Superior temporal gyrus (tissue), 1 donor: ENCODE measurements around the gene CPA3.

Experiments
- DNase-seq: peaks from one replicate; pipeline ENCODE4 v3.0.0-alpha.2; 2016; ENCODE audit errors: extremely low spot score

CPA3 gene

DNA sequence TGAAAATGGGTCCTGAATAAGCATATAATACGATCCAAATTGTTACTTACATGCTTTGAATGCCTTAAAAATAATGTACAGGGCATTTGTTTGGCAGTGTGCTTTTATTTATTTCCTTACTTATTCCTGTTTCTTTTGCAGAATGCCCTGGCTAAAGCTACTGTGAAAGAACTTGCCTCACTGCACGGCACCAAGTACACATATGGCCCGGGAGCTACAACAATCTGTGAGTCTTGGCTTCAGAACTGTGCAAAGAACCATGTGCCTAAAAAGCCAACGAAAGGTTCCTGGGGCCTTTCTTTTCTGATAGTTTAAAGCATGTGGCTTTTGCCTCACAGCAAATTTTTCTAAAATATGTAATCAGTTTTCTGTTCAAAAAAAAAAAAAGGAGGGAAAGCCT lies 7.8 kb upstream of the CPA3 start:
- no peak for DNase-seq

DNA sequence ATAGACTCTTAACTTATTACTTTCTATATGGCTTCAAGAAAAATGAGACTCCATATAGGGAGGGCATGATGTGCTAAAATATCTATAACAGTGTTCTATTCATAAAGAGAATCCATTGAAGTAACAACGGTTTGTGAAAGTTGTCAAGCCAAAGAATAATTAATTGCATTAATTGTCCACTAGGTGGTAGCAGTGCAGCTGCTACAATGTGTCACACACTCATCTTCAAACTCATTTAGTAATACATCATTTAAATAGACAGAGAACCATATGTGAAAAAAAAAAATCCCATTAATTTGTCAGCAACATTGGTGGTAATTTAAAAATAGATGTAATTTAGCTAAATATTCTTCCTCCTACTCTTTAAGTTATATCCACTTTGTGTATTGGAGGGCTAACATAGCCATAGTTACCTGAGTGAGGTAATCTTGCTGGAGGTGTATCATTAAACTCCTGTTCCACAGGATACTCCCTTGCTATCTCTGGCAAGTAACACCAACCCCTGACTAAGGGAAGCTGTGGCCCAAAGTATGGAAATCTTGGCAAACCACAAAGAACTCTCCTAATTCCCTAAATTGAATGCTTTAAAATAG lies 3.7 kb upstream of the CPA3 start:
- peak; percentile 84 for DNase-seq

DNA sequence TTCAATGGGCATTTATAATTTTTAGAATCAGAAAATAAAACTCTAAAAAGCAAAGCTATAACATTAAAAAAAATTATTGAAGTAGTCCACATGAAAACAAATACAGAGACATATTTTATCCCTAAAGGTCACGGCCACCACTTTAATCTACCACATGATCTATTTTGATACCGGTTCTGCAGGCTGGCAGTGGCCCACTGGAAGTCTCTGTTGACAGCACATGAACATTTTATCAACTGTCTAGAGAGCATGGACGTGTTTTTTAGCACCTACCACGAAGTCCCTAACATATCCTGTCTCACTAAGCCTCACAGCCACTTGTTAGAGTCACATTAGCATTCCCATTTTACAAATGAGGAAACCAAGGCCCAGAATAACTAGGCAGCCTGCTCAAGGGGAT lies 1.8 kb upstream of the CPA3 start:
- DNase-seq: no peak

DNA sequence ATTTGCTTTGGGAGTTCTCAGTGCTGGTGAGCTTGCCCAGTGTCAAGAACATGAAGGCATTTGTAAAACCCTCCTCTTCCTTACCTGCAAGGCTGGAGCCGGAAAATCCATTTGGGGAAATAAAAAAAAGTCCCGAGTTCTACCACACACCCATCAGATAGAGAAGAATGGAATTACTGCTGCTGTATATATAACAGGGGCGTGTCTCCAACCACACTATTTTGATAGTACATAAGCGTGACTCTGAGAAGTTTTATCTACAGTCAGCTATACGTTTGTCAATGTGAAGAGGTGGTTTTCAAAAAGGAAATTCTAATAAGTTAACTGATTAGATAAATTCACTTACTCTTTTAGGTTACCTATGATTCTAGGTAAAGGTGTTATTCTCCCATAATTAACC lies 1.3 kb upstream of the CPA3 start:
- DNase-seq: no peak

DNA sequence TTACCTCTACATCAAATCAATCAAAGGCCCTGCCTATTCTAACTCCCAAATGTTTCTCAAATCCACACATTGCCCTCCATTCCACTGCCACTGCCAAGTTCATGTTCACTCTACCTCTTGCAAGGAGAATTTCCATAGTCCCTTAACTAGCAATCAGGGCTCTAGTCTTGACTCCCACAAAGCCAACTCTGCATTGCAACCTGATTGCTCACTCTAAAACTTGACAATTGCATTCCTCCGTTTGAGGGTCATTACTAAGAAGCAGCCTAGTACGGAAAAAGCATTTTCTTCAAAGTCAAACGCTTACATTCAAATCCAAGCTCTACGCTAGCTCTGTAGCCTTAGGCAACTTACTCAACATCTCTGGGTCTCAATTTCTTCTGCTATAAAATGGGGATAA lies 1.2 kb downstream of the CPA3 start:
- DNase-seq: no peak

DNA sequence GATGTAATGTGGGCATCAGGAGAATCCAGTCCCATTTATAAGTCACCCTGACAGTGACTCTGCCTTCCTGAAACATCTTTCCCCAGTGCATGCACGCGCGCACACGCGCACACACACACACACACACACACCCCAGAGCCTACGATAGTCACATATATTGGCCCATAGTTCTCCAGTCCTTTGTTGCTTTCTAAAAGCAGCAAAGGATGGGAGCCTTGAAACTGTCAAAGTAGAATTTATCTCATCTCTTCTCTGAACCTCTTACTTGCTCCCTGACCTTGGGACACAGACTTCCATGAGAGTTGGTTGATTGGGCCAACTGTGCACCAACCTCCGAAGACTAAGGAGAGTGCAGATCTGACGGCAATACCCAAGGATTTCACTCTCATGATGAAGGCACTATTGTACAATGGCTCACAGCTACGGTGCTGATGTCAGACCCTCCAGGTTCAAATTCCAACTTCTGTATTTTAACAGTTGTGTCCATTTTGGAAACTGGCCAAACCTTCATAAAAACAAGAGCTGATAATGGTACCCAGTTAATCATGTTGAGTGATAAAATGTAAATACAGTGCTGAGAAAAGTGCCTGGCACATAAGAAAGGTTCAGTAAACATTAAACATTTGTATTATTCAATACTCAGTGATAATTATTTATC lies 8.3 kb downstream of the CPA3 start:
- DNase-seq: no peak

DNA sequence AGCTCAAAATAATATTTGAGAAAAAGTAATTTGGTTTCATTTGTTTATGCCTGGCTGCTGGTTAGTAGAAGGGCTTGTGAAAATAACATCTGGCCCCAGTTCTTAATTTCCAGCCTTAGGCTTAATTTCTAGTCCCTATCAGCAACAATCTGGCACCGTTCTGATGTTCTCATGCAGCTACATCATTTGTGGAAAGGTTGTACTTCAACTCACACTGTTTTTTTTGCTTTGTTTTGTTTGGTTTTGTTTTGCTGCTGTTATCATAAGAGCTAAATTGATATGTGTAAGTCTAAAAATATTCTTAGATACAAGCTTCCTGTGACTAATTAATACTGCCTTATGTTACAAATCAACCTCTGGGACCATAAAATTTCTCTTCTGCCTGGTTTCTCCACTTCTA lies 8.9 kb downstream of the CPA3 start:
- DNase-seq: no peak

DNA sequence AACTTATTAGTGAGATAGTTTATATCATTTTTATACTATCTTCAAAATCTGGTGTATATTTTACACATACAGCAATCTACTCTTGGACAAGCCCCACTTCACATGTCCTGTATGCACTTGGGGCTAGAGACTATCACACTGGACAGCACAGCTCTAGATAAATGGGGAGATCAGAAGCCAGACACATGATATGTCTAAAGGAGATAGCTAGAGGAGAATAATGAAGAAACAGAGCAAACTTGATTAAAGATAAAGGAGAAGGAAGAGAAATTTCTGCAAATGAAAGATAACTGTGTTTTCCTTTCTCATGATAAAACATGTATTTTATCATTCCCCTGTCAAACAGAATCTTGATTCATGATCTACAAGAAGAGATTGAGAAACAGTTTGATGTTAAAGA lies 13.0 kb downstream of the CPA3 start:
- no peak for DNase-seq

DNA sequence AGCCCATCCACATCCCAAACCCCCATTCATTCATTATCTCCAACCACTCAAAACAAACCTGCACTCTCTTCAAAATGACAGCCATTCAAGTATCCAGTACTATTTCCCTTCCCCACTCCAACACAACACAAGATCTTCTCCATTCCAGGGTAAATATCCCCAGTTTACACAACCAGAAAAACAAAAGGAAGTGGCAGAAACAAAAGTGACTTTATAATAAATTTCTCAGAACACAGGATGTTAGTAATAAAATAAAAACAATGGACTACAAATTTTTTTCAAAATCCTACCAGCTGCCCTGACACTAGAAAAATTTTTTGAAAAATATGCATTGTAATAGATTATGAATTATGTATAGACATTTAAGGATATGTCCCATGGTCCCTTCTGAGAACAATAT lies 14.2 kb downstream of the CPA3 start:
- no peak for DNase-seq

DNA sequence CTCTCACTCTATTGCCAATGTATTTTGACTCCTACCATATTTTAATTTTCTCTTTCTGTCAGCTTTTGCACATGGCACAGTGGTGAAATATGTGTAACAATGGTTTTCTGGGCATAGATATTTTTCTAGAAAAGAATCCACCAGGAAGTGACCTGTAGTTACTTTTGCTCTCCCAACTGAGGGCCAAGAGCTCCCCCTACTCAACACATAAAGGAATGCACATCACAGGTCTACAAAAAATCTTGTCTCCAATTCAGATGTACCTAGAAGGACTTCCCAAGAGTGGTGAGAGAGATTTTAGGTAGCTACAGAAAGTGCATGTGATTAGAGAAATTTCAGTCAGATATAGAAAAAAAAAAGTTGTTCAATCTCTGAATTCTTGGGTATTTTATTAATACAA lies 15.6 kb downstream of the CPA3 start:
- DNase-seq: no peak

DNA sequence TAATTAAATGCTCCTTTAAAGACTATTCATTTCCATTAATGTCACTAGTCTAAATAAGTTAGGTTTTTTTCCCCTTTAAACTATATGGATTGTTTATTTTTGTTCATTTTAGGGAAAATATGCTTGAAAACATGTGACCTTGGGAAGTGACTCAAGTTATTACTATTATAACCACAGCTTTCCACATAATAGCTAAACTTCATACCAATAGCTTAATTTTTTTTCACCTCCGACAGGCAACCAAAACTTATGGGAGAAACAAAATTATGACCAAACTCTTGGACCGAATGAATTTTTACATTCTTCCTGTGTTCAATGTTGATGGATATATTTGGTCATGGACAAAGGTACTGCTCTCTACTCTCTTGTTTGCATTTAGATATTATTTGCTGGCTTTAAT lies 16.2 kb downstream of the CPA3 start:
- no peak for DNase-seq

DNA sequence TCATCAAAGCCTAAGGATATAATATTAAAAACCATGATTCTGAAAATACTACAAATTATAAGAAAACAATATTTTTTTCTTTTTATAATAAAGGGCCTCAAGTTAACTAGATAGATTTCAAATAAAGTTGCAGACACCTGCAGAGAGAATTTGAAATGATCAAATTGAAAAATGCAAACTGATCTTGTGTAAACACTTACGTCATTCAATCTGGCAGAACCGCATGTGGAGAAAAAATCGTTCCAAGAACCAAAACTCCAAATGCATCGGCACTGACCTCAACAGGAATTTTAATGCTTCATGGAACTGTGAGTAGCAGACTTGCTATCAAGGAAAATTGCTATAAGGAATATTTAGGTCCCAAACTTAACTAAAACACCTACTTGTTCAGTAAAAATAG lies 17.2 kb downstream of the CPA3 start:
- no peak for DNase-seq

DNA sequence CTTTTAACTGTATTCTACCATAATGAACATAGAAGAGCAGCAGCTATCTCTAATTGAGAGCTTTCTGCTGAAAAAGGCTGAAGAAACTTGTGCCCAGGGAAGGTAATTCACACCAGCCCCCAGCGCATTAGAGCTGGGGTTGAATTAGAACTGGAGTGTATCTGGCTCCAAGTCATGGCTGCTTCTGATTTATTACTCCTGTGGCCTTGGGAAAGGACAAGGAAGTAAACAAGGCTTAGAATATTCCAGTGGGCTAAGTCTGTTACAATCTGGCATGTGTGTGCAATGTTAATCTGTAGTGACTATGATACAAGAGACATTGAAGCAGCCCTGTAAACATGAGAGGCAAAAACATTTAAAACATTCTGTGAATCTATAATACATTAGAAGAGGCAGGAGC lies 18.1 kb downstream of the CPA3 start:
- no peak for DNase-seq

DNA sequence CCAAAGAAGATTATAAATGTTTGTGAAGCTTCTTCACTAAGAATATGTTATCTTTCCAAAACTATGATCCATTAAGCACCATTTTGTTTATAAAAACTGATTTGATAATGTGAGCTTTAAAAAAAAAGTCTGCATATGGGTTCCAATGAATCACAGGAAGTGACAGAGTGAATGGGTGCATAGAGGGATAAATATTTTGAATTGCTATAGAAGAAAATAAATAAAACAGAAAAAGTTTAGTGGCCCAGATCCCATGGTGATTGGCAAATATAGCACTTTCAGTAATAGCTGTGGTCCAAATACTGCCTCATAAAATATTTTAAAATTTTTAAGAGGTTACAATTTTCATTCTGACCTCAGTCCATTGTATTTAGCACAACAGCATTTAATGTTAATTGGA lies 19.2 kb downstream of the CPA3 start:
- no peak for DNase-seq

DNA sequence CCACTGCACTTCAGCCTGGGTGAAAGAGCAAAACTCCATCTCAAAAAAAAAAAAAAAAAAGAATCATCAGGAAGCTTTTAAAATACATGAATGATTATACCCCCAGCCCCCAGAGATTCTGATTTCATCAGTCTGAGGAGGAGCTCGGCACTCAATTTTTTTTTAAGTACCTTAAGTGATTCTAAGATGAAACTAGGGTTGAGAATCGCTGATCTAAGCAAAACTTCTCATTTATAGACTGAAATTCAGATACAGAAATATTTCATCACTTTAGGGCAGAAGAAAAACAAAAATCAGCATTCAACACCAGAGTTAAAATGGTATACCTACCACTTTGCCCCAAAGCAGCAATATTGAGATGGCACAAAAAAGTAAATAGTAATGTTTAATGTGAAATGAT lies 24.7 kb downstream of the CPA3 start:
- DNase-seq: no peak

DNA sequence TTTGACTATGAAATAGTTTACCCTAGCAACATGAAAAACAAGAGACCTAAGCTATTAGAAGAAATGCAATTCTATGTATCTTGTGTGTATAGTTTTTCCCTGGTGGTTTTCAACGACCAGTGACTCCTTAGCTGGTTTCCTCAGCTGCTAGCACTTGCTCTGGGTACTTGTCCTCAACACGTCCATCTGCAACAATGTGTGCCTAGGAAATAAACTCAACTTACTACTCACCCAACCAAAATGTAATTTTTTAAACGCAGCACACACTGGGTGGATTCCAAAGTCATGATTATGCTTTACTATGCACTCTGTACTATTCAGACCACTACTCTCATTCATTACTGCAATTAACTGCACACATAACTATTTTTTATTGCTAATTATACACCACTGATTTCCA lies 31.0 kb downstream of the CPA3 start:
- DNase-seq: no peak

DNA sequence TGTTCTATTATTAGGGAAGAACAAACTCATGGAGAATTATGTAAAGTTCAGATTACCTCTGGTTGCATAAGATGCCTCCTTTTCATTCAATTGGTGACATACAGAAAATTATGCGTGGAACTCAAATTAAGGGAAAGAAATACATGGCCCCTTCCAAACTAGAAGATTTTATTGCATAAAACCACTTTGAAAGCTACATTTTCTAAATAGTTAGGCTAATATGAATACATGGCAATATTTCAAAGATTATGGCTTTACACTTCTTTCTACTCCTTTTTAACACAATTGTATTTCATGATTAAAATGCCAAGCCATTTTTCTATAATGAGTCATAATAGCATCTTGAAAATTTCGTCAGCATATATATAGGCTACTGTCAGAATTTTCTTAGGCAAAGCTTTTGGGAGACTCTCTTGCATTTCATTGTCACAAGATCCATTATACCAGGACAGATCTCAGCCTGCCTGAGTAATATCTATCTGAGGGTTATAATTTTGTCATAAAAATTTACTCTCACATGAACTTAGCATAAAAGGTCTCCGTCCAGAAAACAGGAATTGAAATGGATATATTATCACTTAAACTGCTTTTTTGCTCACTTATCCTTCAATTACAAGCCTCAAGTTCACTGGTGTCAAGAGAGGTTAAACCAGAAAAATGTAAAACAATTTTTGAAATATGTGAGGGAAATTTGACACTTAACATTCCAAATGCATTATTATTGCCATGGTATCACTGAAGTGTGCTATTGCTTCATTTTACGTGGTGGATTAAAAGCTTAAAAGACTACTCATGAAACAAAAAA lies 37.1 kb downstream of the CPA3 start:
- DNase-seq: no peak

DNA sequence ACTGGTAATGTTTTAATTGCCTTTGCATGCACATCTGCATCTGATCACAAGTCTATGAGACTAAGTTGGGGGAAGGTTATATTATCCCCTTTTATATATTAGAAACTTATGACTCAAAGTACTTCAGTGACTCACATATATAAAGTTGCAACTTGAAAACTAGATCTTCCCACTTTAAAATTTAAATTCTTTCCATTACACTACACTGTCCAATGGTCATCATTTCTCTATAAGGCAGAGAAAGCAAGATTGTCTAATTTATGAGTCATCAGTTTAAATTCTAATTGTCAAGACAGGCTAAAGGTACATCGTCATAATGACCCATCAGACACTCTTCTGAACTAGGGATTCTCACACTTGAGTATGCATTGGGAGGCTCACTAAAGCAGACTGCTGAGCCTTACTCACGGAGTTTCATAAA lies 37.9 kb downstream of the CPA3 start:
- DNase-seq: no peak

DNA sequence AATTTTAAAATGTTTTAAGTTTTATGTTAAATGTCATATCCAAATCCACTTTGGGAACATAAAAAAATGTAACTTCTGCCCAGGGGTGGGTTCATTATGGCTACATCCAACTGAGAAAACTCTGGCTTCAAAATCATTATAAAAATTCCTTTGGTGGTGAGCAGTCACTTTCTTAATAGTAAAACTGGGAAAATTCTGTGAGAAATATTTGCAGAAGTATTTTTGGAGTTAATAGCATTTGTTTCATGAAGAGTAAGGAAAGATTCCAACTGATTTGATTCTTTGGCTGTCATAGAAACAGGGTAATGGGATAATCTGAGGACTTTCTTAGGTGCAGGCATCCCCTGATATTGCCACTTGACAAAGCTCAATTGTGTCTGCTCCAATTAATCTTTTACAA lies 38.8 kb downstream of the CPA3 start:
- no peak for DNase-seq

DNA sequence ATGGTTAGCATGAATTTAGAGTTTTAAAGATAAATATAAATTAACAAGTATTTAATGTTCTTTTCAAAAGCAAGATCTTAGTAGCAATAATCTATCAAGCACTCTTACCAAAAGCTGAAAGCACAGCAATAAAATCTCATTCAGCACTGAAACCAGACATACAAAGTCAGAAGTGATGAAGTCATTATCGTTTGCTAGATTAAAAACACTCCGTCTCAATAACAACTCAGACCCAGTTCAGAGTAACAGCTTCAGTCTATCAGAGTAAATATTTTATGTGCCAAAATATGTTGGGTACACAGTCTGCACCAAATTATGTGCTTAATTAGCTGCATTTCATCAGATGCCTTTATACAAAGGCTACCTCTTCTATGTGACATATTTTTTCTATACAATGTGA lies 41.6 kb downstream of the CPA3 start:
- DNase-seq: no peak

DNA sequence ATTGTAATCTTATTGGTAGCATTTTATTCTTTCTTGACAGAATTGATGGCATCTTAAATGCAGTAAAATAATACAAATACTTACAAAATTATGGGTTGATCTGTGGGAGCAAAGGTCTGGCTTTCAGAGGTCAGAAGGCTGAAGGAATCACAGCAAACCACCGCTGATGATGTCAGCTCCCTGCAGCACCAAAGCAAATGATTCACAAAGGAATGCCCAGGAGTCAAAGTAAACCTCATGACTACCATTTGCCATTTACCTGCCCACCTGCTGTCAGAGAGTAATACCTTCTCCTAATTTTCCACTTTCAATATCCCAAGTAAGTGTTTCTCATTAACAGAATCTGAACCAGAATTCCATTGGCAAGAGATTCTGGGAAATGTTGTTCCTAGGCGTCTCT lies 46.1 kb downstream of the CPA3 start:
- no peak for DNase-seq

DNA sequence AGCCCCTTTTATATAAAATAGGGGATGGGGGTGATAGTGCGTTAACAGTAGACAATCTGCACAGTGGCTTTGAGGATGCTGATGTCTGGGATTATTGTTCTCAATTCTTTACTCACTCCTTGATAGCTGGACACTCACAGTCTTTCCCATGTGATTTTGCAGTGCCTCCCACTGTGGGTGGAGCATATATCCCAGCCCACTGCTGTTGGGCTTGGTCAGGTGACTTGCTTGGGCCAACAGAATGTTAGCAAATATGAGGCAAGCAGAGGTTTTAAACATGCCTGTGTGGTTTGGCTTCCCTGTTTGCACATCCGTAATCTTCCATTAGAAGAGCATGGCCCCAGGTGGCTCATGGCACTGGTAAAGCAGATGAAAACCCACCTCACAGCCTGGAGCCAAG lies 46.5 kb downstream of the CPA3 start:
- DNase-seq: no peak

DNA sequence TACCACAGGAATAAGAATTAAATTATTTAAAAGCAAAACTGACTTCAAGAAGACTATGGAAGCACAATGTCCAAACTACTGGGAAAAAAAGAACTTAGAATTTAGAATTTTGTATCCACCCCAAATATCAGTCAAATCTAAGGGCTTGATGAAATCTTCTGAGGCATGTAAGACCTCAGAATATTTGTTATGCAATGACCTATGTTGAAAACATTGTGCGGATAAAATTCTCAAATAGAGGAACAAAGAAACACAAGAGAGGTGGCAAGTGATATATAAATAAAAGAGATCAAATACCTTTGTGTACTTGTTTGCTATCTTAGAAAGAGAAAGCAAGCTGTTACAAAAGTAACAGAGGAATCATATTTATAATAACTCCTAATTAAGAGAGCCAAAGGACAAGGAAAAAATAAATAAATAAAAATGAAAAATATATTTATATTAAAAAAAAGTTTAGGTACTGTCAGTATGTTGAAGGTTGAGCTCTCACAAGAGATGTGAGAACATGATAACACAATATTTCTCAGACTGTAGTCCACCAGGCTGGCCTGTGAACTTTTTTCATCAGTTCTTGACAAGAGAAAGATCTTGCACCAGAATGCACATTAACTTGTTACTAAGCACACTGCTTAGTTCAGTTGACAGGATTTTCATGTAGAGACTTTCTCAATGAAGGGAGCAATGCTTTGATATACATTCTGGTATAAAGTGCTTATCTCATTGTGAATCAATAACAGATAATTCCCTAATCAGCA lies 50.0 kb downstream of the CPA3 start:
- DNase-seq: no peak
